Effector memory CD8-positive, alpha-beta T cell (primary cell): ENCODE results near the gene ZBTB5.
"Not testable (repeated sequence)": the region's sequence is repeated elsewhere in the genome, so short reads cannot be mapped to it uniquely, and the experiment has no call there.

ENCODE experiments used
- ATAC-seq: fragments of 150-1000 bp; cut with Tn5 transposase; replicated peaks from 2 replicates; pipeline ENCODE4 v1.10.0; 2021; ENCODE audit warnings: mild to moderate bottlenecking, moderate library complexity
- DNase-seq, 3 experiments: peaks; one replicate each; pipeline ENCODE4 v3.0.0; 2021
- H3K27ac Mint-ChIP-seq, 2 donors: one replicate each; pipeline ENCODE4 v1.8.0; 2022; ENCODE audit warnings: mild to moderate bottlenecking in 2 of 2, mixed read lengths in 2 of 2, moderate library complexity in 2 of 2
- H3K27me3 Mint-ChIP-seq, 2 donors: one replicate each; pipeline ENCODE4 v1.8.0; 2022; ENCODE audit warnings: mixed read lengths in 2 of 2
- H3K36me3 Mint-ChIP-seq: one replicate; pipeline ENCODE4 v1.8.0; 2022; ENCODE audit warnings: mild to moderate bottlenecking, moderate library complexity, mixed read lengths; ENCODE audit not compliant: insufficient read depth
- H3K4me1 Mint-ChIP-seq, 2 donors: one replicate each; pipeline ENCODE4 v1.8.0; 2022; ENCODE audit warnings: low read depth in 2 of 2, mixed read lengths in 2 of 2
- H3K4me3 Mint-ChIP-seq, 2 donors: one replicate each; pipeline ENCODE4 v1.8.0; 2022; ENCODE audit warnings: mild to moderate bottlenecking in 2 of 2, mixed read lengths in 2 of 2, moderate library complexity in 2 of 2
- H3K9me3 Mint-ChIP-seq, 2 donors: one replicate each; pipeline ENCODE4 v1.8.0; 2022; ENCODE audit warnings: mixed read lengths in 2 of 2

The ZBTB5 gene

DNA sequence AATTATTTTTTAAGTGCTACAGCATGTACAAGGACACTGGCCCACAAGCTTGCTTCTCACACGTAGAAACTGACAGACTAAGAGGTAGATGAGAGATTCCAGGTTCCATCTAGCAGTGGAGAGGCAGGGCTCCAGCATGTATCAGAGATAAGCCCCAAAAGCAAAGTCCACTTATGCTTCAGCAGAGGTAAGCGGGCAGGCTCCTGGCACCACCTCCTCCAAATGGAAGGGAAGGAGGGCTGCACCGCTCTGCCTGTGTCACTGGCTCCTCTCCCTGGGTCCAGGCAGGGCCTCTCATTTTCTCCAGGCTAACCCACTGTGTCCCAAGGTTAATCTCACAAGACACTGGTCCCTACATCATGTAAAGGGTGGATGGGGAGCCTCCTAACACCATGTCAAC is 26.9 kb downstream of the ZBTB5 start:
- peaks cover 0 to 11% of the 10 kb centered on the region in 2 donors for H3K4me1 Mint-ChIP-seq
- H3K9me3 Mint-ChIP-seq, result no peaks in the 10 kb centered on the region
- peaks cover 44% of the 10 kb centered on the region for H3K36me3 Mint-ChIP-seq
- no peak for ATAC-seq
- no peak overlapping the region for H3K4me3 Mint-ChIP-seq
- no peak overlapping the region for H3K27ac Mint-ChIP-seq
- no peak for DNase-seq
- no peaks in the 10 kb centered on the region for H3K27me3 Mint-ChIP-seq

- no peak overlapping the region for H3K27ac Mint-ChIP-seq
- H3K4me3 Mint-ChIP-seq, result no peak overlapping the region
- H3K27me3 Mint-ChIP-seq, result no peaks in the 10 kb centered on the region
- ATAC-seq (no peak), DNase-seq (no peak)
- peaks cover 3 to 14% of the 10 kb centered on the region in 2 donors for H3K4me1 Mint-ChIP-seq
- H3K36me3 Mint-ChIP-seq, result peaks cover 40% of the 10 kb centered on the region
- H3K9me3 Mint-ChIP-seq, result no peaks in the 10 kb centered on the region
Observed at GRCh38 chr9:37437621-37438020, 27.6 kb downstream of the ZBTB5 start.

GRCh38 chr9:37437010-37437409 is 28.2 kb downstream of the ZBTB5 start:
- Mint-ChIP-seq H3K4me1 (peaks cover 3 to 17% of the 10 kb centered on the region in 2 donors), H3K27ac (peak overlapping the region in 1 of 2 donors; percentile 2), H3K36me3 (peaks cover 39% of the 10 kb centered on the region), H3K27me3 (no peaks in the 10 kb centered on the region), H3K4me3 (no peak overlapping the region), H3K9me3 (no peaks in the 10 kb centered on the region)
- no peak for ATAC-seq
- no peak for DNase-seq

- Mint-ChIP-seq H3K36me3 (peaks cover 34% of the 10 kb centered on the region), H3K27ac (peak overlapping the region in 1 of 2 donors; percentile 2), H3K4me1 (peaks cover 3 to 12% of the 10 kb centered on the region in 2 donors), H3K4me3 (no peak overlapping the region), H3K9me3 (no peaks in the 10 kb centered on the region), H3K27me3 (no peaks in the 10 kb centered on the region)
- ATAC-seq (no peak), DNase-seq (no peak)
Observed at GRCh38 chr9:37436540-37436939, 28.7 kb downstream of the ZBTB5 start.

DNA sequence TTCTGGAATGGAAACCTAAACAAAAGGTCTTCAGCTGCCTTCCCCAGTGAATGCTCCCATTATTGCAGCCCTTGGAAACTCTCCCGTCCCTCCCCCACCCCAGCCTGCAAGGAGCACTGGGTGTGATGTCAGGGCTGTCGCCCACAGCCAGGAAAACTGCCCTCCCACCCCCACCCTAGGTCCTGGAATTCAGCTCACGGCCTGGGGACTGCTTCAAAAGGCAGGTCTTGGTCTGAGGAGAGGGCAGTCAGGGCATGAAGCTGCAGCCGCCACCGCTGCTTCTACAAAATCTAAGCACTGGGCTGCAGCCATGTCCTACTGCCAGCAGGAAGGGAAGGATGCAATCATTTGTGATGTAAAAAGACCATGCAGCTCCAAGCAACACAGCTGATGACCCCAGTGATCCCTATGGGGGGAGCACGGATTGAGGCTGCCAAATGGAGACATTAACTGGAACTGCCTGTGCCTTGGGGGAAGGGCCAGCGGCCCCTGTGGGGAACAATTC is 31.3 kb downstream of the ZBTB5 start:
- ATAC-seq, result no peak
- no peak for DNase-seq
- Mint-ChIP-seq H3K9me3 (no peaks in the 10 kb centered on the region), H3K27me3 (no peaks in the 10 kb centered on the region), H3K4me1 (peaks cover 3 to 9% of the 10 kb centered on the region in 2 donors), H3K36me3 (peaks cover 23% of the 10 kb centered on the region), H3K27ac (peak overlapping the region in 1 of 2 donors; percentile 35), H3K4me3 (no peak overlapping the region)

DNA sequence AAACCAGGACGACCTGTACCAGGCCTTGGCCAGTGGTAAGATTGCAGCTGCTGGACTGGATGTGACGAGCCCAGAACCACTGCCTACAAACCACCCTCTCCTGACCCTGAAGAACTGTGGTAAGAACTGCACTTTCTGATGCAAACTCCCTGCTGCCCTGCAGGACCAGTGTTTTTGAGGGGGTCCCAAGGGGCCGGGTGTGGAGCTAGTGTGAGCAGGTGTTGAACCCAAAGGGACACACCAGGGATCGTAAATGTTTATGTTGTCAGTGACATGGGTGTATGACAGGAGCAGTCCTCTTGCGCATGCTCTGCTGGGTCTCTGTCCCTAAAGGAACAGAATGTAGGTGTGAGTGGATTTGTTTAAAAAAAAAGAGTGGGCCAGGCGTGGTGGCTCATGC is 33.2 kb downstream of the ZBTB5 start:
- Mint-ChIP-seq H3K27me3 (no peaks in the 10 kb centered on the region), H3K27ac (peak overlapping the region; percentile 59 to 83), H3K4me3 (no peak overlapping the region), H3K36me3 (peaks cover 27% of the 10 kb centered on the region), H3K9me3 (no peaks in the 10 kb centered on the region), H3K4me1 (peaks cover 3 to 5% of the 10 kb centered on the region in 2 donors)
- ATAC-seq (no peak), DNase-seq (no peak)

DNA sequence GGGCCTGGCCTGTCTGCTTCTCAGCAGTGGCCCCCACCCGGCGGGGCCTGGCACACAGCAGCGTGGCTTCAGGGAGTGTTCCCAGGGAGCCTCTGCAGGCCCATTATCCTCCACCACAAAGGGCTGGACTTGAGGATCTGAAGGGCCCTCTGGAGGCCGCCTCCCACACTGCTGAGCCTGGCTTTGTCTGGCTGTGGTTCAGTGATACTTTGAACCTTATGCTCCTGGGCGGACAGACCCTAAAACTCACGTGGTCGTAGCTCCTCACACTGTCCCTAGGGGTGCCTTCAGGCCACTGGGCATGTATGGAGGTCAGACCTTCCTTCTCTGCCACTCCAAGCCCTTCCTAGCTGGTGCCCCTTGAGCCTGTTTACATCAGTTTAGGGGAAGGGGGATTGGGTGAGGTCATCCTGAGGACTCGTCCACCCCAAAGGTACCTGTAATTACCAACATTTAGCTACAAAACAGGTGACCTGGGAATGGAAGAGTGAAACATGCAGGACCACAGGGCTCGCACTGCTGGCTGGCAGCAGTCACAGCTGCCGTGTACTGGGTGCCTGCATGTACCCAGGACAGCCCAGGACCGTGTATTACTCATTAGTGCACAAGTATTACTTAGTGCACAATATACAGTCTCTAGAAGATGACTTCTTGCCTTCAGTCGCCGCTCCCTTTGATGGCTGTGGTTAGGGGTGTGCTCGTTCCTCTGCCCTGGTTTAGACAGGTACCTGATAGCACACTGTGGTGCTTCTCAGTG is 34.2 kb downstream of the ZBTB5 start:
- H3K4me3 Mint-ChIP-seq, result no peak overlapping the region
- peak overlapping the region in 1 of 2 donors; percentile 83 for H3K27ac Mint-ChIP-seq
- no peaks in the 10 kb centered on the region for H3K27me3 Mint-ChIP-seq
- H3K9me3 Mint-ChIP-seq, result no peaks in the 10 kb centered on the region
- ATAC-seq (no peak), DNase-seq (no peak)
- H3K36me3 Mint-ChIP-seq, result peaks cover 25% of the 10 kb centered on the region
- H3K4me1 Mint-ChIP-seq, result peaks cover 4 to 10% of the 10 kb centered on the region in 2 donors

DNA sequence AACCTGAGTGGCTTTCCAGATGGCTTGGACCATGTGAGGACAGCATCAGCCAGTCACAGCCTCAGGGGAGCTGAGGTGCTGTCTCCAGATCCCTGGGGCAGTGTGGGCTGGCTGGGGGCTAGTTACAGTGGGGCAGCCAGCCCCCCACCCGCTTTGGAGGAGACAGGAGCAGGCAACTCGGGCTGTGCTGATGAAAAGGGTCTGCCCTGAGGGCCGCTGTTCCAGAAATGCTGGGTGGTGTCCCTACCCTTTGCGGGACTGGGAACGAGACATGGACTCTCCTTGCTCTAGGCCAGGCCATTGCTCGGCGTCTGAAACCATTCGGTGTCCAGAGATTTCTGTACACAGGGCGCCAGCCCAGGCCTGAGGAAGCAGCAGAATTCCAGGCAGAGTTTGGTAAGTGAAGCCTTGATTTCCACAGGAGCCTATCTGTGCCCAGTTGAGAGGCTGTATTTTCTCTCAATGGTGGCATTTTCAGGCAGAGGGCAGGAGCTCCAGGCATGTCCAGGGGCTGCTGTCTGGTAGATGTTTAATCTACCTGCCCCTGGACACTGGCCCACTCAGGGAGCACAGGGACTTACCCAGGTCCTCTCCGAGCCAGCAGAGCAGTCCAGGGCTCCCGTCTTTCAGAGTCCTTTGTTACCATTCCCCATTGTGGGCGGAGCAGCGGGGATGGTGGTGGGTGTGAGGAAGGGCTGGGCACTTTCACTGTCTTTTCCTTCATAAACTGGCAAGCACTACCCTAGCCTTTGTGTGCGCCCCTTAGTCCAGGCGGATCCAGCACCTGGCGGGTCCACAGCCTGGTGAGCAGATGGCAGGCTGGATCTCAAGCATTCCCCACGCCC is 35.6 kb downstream of the ZBTB5 start:
- no peak for DNase-seq
- H3K9me3 Mint-ChIP-seq, result no peaks in the 10 kb centered on the region
- ATAC-seq, result no peak
- no peaks in the 10 kb centered on the region for H3K27me3 Mint-ChIP-seq
- H3K4me1 Mint-ChIP-seq, result peaks cover 4 to 14% of the 10 kb centered on the region in 2 donors
- H3K36me3 Mint-ChIP-seq, result peaks cover 19% of the 10 kb centered on the region
- H3K4me3 Mint-ChIP-seq, result no peak overlapping the region
- no peak overlapping the region for H3K27ac Mint-ChIP-seq

- no peak for DNase-seq
- no peaks in the 10 kb centered on the region for H3K27me3 Mint-ChIP-seq
- no peak for ATAC-seq
- no peak overlapping the region for H3K4me3 Mint-ChIP-seq
- H3K4me1 Mint-ChIP-seq, result peaks cover 13 to 20% of the 10 kb centered on the region in 2 donors
- peaks cover 17% of the 10 kb centered on the region for H3K36me3 Mint-ChIP-seq
- no peak overlapping the region for H3K27ac Mint-ChIP-seq
- no peaks in the 10 kb centered on the region for H3K9me3 Mint-ChIP-seq
Observed at GRCh38 chr9:37428345-37428744, 36.9 kb downstream of the ZBTB5 start.

DNA sequence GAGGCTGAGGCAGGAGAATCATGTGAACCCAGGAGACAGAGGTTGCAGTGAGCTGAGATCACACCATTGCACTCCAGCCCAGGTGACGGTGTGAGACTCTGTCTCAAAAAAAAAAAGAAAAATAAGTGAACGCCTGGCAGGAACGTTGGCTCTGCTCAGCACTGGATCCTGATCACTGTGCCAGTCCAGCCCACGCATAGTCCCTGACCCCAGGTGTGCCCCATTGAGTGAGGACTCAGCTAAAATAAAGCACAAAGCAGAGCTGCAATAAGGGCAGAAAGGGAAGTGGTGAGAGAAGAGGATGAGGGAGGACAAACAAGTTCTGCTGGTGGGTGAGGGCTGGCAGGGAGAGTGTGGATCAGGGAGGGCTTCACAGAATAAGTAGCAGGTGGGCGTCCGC is 38.4 kb downstream of the ZBTB5 start:
- H3K36me3 Mint-ChIP-seq, result peaks cover 22% of the 10 kb centered on the region
- no peak for DNase-seq

GRCh38 chr9:37426431-37426830 is 38.8 kb downstream of the ZBTB5 start:
- not testable (repeated sequence) for H3K9me3 Mint-ChIP-seq, H3K27me3 Mint-ChIP-seq, DNase-seq, H3K4me3 Mint-ChIP-seq, ATAC-seq, H3K27ac Mint-ChIP-seq
- peaks cover 23 to 28% of the 10 kb centered on the region in 2 donors for H3K4me1 Mint-ChIP-seq
- peaks cover 22% of the 10 kb centered on the region for H3K36me3 Mint-ChIP-seq

More for the DNA sequence above, 38.4 kb downstream of the ZBTB5 start:
- Mint-ChIP-seq H3K9me3 (no peaks in the 10 kb centered on the region), H3K4me1 (peaks cover 22 to 27% of the 10 kb centered on the region in 2 donors), H3K4me3 (no peak overlapping the region), H3K27ac (no peak overlapping the region), H3K27me3 (no peaks in the 10 kb centered on the region)
- no peak for ATAC-seq

- ATAC-seq, result no peak
- peaks cover 19% of the 10 kb centered on the region for H3K36me3 Mint-ChIP-seq
- no peak overlapping the region for H3K27ac Mint-ChIP-seq
- H3K4me1 Mint-ChIP-seq, result peaks cover 23 to 28% of the 10 kb centered on the region in 2 donors
- no peak overlapping the region for H3K4me3 Mint-ChIP-seq
- no peaks in the 10 kb centered on the region for H3K27me3 Mint-ChIP-seq
- no peaks in the 10 kb centered on the region for H3K9me3 Mint-ChIP-seq
- DNase-seq, result no peak
Observed at GRCh38 chr9:37425298-37425752, 39.9 kb downstream of the ZBTB5 start.

DNA sequence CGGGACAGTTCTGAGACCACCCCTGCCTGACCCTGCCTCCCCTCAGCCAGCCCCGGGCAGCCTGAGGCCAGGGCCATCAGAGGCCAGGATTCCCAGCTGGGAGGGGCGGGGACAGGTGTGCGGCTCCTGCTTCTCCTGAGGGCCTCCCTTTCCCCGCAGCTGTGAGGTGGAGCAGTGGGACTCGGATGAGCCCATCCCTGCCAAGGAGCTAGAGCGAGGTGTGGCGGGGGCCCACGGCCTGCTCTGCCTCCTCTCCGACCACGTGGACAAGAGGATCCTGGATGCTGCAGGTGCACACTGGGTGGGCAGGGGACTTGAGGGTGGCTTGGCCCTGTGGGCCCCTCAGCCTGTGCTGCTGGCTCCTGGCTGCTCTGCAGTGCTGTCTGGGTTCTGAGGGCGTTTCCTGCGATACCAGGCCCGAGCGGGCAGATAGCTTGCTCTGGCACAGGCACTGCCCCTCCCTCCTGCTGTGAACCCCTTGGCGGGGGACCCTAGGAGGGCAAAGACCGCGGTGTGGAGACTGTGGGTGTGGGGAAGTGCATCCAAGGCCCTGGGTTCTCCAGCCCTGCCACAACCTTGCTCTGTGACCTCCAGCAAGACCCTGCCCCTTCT is 40.5 kb downstream of the ZBTB5 start:
- Mint-ChIP-seq H3K36me3 (peaks cover 19% of the 10 kb centered on the region), H3K27ac (peak overlapping the region in 1 of 2 donors; percentile 95), H3K27me3 (no peaks in the 10 kb centered on the region), H3K9me3 (no peaks in the 10 kb centered on the region), H3K4me3 (no peak overlapping the region), H3K4me1 (peaks cover 23 to 28% of the 10 kb centered on the region in 2 donors)
- no peak for DNase-seq
- no peak for ATAC-seq
